TTC549 (cell line): ENCODE data around the gene GMCL1.
"Not testable (repeated sequence)": the region's sequence is repeated elsewhere in the genome, so short reads cannot be mapped to it uniquely, and the experiment has no call there.

ENCODE experiments used
- FAIRE-seq: peaks from 2 replicates; lab custom pipeline; 2012; peaks lifted over from hg19 to GRCh38; lab: Jason Lieb, UNC

GMCL1 gene

DNA sequence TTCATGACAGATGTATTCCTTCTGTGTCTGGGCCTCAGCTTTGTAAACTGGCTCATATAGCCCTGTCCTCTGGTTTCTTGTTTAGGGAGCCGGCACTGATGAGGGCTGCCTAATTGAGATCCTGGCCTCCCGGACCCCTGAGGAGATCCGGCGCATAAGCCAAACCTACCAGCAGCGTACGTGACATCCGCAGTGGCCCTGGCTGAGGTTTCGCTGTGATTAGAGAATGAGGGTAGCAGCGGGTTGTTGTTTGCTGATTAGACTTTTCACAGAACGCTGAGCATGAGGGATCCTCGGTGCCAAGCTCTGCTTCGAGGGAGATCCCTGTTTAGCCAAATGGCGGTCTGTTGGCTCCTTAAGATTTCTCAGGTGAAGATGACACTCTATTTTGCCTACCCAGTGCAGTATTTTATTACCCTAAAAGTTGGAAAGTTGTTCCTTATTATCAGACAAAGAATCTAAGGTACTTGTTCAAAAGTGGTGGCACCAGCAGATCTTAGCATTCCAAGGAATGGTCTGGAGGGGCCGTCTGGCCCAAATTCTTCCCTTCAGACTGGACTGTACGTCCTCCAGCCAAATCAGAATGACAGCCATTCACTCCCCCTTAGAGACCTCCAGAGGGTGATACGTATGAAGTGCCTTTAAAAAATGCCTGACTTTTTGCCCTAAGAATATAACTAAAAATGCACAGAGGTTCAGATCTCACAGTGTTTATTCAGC lies 21.5 kb upstream of the GMCL1 start:
- no peak for FAIRE-seq

DNA sequence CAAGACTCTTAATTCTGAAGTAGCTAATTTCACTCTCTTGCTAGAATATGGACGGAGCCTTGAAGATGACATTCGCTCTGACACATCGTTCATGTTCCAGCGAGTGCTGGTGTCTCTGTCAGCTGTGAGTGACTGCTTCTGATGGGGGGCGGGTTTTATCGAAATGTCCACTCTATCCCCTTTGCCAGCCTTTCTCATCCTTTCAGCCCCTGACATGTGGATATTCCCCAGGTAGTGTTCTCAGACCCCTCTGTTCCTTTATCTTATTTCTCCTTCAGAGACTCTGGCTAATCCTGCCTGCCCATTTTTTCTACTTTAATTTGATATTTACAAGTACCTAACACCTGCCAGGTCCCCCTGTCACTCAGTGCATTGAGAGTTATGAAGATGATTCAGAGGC lies 18.9 kb upstream of the GMCL1 start:
- no peak for FAIRE-seq

DNA sequence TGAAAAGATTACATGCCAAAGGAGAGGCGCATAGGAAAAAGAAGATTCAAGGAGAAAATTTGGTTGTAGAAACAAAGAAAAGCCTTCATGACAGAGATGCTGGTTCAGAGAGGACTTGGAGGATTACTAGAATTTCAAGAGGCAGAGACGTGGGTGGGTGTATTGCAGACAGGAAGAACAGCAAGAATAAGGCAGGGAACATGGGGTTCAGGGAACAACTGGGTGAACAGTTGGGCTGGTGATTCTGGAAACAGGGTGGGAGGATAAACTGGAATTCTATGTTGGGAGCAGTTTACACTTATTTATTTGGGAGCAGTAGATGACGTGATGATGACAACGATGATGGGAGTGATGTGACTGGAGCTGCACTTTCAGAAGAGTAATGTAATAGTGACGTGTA lies 18.4 kb upstream of the GMCL1 start:
- FAIRE-seq = no peak

DNA sequence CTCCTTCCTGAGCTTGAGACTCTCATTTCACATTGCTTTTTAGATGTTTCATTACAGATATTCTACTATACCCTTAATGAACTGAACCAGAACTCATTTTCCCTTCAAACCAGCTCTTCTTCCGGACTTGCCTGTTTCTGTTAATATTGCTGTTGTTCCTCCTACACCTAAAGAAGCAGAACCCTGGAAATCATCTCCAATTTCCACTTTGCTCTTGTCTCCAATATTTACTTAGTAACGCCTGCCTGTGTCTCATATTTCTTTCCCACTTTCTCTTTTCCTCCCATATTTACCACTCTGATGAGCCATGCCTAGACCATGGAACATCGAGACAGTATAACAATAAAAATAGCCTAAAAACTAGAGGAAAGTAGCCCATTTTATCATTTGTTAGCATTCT lies 17.9 kb upstream of the GMCL1 start:
- no peak for FAIRE-seq

DNA sequence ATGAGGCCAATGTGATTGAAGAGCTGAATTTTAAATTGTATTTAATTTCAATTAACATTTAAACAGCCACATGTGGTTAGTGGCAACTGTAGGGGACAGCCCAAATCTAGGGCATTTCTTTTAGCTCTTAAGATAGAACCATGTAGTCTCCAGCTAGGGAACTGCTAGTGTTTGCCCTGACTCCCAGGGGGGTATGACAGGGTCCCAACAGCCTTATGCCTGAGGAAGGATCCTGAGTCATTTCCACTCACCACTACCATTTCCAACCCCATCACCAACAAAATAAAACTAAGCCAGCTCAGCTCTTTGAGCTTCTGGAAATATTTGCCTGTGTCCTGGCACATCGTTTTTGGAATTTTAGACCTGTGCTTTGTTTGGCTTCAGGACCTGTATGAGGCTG lies 13.7 kb upstream of the GMCL1 start:
- FAIRE-seq = no peak

DNA sequence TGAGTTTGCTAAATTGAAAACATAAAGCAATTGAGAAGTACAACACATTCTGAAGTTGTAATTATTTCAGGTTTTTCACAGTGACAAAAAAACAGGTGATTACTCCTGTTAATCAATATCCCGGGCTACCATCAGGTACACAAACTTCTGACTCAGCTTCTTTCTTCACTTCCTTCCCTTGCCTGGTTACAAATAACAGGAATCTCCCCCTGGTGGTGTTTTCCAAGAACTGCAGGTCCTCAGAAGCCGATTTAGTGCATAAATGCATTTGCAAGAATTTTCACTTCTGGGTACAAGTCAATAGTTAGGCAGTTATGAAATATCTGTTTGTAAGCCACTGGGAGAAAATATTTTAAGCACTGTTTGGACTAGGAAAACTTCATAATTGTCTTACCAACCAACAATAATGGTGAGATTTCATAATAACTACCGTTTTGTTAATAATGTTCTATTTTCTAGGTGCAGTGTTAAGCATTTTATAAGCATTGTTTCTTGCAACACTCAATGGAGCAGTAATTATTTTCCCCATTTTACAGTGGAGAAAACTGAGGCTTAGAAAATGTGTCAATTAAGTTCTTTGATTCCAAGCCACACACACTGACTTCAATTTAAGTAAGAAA lies 12.4 kb upstream of the GMCL1 start:
- FAIRE-seq = peak; percentile 93

DNA sequence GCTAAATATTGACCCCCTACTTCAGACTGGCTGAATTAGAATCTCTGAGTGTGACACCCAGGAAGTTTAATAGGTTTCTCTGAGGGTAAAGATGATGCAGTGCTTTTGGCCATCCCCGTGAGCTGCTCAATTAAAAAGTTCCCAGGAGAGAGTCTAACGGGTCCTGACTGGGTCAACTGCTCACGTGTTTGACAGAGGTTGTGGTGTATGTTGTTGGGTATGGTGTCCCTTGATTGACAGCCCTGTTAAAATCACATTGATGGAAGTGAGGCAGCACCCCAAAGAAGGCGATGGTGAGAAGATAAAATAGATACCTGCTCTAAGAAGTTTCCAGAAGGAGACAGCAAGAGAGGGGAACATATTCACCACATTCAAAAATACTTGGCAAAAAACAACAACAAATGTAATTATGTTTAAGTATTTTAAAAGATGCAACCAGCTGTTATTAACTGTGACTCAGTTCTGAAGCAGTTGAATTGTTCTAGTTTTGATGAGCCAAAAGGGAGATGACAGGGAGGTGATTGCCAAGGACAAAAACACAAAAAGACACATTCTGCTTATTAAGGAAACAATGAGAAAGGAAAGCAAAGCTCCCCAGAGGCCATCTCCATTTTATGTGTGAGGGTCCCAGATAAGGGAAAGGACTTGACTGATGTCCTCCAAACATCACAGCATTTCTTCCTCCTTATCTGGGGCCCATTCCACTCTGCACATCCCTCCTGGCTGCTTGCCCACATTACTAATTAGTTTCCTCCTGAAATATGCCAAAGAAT lies 11.5 kb upstream of the GMCL1 start:
- no peak for FAIRE-seq

DNA sequence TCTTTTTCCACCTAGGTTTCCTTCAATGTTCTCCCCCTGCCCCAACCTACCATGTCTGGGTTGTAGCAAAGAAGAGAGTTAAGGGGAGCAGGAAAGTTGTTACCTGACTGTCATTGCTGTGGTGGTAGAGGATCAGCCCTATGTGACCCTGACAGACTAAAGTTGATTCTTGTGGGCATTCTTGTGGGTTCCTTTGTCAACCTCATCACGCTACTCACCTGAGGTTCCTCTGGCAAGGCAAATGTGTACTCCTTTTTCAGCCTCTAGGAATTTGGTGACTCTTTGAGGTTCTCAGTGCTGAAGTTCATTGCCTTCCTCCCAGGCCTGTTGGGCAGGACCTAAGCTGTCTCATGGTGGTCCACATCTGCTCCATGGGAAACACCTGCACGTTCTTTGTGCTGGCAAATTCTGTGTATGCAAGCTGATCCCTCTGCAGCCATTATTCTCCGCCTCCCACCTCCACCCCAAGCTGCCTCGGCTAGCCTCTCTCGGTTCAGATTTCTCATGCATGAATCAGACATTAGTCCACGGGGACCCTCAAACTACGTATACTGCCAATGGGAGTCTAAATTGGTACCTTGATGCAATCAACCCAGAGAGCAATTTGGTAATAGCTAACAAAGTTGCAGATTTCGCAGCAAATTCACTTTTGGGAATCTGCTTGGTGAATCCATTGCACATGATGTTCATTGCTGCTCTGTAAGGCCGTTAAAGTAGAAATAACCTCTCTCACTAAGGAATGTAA lies 1.5 kb upstream of the GMCL1 start:
- FAIRE-seq = no peak

DNA sequence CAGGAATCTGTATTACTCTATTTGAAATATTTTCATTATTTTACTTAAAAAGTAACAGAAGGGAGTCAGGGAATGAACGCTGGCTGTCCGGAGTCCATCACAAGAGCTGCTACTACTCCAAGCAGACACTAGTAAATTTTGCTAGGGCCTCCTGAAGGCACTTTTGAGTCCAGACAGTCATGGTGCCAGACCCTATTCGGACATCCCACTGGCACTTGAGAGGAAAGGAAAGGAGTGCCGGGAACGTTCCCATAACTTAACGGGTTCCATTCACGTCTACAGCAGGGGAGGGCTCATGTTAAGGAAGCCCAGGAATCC lies 563 bp upstream of the GMCL1 start:
- no peak for FAIRE-seq

DNA sequence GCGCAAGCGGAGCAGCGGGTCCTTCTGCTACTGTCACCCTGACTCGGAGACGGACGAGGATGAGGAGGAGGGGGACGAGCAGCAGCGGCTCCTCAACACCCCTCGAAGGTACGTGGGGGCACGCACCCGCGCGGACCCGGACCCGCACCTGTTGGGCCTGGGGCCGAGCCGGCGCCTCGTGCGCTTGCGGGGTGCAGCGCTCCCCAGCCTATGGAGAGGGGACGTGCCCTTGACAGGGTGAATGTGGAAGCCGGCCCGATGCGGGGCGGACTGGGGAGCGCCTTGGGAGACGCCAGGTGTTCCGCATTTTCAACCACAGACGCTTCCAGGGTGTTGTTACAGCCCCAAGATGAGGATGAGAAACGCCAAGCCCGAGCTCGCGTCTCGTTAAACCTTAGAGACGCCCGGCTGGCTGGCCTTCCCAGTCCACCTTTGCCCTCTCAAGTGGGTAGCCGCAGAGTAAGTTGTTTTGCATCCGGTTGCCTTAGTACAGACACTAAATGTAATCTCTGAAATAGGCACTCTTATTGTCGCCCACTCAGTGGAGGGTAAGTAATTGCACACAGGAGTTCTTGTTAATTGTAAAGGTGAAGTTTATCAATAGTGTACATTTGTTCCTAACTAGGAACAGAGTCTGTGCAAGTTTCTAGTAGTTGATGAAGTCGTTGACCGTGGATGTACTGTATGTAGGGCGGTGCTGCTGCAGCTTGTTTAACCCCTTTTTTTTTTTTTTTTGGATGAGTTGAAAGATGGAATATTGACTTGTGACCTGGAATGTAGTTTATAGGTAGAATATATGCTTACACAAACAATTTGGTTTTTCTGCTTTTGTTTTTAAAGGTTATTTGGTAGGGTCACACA lies 815 bp downstream of the GMCL1 start:
- no peak for FAIRE-seq

DNA sequence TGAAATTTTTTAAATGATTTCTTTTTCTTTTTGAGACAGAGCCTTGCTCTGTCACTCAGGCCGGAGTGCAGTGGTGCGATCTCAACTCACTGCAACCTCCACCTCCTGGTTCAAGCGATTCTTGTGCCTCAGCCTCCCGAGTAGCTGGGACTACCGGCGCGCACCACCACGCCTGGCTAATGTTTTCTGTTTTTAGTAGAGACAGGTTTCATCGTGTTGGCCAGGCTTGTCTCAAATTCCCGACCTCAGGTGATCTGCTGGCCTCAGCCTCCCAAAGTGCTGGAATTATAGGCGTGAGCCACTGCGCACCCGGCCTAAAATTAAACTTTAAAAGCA lies 1.4 kb downstream of the GMCL1 start:
- not testable (repeated sequence) for FAIRE-seq

DNA sequence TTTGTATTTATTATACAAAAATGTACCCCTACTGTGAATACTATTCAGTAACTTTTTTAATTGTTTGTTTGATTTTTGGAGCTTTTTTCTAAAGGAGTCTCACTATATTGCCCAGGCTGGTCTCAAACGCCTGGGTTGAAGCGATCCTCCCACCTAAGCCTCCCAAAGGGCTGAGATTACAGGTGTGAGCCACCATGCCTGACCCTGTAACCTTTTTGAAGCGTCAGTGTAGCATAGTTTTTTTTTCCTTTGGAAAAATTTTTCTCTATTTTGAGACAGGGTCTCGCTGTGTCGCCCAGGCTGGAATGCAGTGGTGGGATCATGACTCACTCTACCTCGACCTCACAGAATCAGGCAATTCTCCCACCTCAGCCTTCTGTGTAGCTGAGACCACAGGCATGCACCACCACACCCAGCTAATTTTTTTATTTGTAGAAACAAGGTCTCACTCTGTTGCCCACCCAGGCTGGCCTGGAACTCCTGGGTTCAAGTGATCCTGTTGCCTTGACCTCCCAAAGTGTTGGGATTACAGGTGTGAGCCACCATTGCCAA lies 2.0 kb downstream of the GMCL1 start:
- FAIRE-seq = no peak

DNA sequence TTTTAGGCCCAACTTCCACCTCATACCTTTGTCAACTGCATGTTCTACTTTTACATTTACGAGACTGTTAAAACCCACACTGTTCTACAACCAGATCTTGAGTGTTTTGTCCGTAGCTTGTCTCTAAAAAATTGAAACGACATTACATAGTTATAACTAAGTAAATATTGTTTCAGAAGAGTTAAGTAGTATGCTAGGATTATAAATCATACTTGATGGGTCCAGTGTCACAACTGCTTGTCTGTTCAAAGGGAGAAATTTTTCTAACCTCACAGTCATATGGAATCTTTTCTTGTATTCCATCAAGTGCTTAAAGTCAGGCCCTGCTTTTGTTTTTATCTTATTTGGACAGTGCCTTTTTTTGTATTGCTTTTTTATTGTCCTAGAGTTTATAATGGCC lies 4.3 kb downstream of the GMCL1 start:
- no peak for FAIRE-seq

DNA sequence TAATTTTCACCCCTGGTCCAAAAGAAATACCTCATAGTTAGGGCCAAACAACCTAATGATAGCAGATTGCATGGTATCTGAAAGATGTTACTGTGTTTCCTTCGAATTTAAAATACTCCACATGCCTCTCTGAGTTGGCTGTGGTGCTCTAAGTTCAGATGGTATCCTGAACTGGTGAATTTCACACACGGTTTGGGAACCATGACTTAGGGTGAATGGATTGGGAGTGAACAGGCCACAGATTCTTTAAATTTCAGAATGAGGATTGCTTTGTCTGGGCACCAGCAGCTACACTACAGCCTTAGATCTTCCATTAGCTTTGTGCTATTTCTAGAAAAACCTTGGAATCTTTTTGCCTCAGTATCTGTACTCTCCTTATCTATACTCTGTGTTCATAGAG lies 6.2 kb downstream of the GMCL1 start:
- no peak for FAIRE-seq

DNA sequence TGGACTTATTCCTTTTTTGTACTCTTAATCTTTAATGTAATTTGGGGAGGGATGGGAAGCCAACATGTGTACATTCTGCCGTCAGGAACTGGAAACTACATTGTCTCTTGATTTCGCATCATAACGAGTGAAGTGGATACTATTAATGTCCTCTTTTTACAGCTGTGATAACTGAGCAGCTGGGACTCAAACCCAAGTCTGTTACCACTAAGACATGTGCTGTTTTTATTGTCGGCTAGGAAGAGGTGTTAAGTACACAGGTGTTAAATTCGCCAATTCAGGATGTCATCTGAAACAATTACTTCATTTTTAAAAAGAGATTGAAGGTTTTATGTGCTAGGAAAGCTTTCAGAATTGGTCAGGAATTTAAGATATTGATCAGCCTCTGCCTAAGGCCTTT lies 6.9 kb downstream of the GMCL1 start:
- FAIRE-seq = no peak

DNA sequence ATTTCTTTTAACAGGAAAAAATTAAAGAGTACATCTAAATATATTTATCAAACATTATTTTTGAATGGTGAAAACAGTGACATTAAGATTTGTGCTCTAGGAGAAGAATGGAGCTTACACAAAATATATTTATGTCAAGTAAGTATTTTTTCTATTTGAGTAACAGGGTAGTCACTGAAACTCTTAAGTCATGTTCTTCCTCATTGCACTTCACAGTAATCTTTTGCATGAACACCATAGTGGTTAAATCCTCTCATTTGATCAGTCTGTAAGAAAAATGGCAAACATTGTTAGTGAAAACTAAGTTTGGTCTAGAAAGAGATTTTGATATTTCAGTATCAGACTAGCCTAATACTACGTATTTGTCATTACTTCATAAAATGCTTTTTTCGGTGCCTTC lies 8.1 kb downstream of the GMCL1 start:
- no peak for FAIRE-seq

DNA sequence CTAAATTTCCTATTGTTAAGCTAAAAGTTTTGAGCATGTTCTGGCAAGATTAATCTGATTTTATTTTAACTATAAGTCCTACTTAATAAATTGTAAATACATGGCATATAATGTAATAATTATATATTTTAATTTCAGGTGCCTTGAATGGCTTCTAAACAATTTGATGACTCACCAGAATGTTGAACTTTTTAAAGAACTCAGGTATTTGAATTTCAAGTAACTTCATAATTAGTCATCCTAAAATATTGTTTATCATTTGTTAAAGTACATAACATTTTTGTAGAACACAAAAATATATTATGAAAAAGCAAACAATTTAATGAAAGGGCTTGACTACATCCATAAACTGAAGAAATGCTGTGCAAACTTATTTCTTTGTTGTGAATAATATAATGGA lies 14.5 kb downstream of the GMCL1 start:
- FAIRE-seq = peak; percentile 86

DNA sequence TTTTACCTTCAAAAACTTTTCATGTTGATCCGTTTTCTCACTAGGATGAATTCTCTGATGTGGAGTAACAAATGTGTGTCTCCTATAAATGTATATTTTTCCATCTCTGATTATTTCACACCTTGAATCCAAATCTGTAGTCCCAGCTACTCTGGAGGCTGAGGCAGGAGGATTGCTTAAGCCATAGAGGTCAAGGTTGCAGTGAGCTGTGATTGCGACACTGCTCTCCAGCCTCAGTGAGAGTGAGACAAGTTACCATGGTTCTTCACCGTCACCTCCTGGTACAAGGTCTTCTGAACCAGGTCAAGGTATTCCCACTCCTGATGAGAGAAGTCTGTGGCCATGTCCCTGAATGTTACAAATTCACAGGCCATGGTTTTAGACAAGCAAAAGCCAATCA lies 15.1 kb downstream of the GMCL1 start:
- no peak for FAIRE-seq

DNA sequence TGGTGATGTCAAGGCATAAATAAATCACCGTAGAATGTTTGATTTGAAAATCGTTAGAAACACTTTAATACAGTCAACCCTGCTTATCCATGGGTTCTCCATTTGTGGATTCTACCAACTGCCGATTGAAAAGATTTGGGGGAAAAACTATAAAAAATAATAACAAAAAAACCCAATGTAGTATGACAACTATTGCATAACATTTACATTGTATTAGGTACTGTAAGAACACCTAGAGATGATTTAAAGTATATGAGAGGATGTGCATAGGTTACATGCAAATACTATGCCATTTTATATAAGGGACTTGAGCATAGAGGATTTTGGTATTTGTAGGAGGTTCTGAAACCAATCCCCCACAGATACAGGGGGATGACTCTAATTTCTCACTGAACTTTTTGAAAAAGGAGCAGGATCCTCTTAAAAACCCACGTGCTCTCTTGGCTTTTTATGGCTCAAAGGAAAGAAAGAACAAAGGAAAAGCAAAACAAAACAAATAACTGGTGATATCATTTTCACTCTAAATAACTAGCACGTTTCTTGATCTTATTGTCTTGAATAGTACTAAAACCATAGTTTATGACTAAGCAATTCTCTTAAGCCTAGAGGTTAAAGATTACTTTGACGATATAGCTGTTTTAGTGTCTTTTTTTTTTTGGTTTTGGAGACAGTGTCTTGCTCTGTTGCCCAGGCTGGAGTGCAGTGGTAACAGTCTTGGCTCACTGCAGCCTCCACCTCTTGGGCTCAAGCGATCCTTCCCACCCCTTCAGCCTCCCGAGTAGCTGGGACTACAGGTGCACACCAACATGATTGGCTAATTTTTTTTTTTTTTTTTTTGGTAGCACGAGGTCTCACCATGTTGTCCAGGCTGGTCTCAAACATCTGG lies 17.0 kb downstream of the GMCL1 start:
- FAIRE-seq = no peak

DNA sequence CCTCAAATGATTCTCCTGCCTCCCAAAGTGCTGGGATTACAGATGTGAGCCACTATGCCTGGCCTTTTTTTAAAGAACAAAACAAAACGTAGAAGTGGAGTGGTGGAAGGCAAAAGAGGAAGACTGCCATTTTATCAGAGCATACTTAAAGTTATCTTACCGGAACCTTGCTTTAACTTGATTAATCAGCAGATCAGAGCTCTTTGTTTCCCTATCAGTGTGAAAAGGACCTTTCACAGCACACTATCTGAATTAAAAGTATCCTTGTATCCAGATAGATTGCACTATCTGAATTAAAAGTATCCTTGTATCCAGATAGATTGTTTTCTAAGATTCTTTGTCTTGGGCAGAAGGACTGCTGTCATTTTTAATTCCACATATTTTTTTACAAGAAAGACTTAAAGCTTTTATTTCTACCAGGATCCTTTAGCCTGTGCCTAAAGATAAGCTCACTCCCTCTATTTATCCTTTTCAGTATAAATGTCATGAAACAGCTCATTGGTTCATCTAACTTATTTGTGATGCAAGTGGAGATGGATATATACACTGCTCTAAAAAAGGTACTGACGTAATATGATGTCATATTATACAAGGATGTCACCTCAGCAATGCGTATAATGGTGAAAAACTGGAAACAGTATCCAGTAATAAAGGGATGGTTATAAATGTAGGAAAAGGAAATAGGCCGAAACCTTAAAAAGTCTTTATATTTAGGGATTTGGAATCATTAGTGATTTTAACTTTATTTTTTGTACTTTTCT lies 17.8 kb downstream of the GMCL1 start:
- peak; percentile 7 for FAIRE-seq
